ENCODE results near the gene MYH15.

Gene MYH15

DNA sequence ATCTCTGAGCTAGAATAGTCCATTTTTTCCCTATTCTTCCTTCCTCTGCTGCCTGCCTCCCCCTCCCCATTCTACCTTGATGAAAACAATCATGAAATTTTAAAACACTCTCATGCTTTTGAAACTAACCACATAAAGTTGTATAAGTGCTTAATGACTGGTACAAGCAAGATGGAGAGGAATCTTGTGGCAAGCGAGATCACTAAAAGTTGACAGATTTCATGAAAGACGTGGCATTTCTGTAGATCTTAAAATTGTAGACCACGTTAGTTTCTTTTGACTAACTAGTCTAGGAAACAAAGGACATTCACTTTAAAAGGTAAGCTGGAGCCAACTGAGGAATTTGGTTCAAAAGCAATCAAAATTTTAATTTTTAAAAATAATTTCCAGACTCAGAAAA, 178.6 kb downstream of the MYH15 start:
- no peaks in the 10 kb centered on the region for H3K9me3 ChIP-seq (ENCODE audit: control insufficient read depth, low read length)
- H3K79me2 ChIP-seq: no peaks in the 10 kb centered on the region
- no peaks in the 10 kb centered on the region for H3K36me3 ChIP-seq (ENCODE audit: control insufficient read depth, insufficient read depth, low read length)
- no peaks in the 10 kb centered on the region for H3K4me1 ChIP-seq
- H2AFZ ChIP-seq: no peak overlapping the region
- no peak overlapping the region for H3K4me3 ChIP-seq (ENCODE audit: low read depth, low read length)
- no peak overlapping the region for H3K9ac ChIP-seq
- no peak for TF ChIP-seq CTCF (IDR thresholded peaks at IDR 0.05)
- H3K27ac ChIP-seq: no peak overlapping the region
- no peaks in the 10 kb centered on the region for H3K27me3 ChIP-seq (ENCODE audit: control insufficient read depth, insufficient read depth, low read length)
- no peak overlapping the region for H3K4me2 ChIP-seq (ENCODE audit: low read length)
